ENCODE data around the gene STK10.

STK10 gene

DNA sequence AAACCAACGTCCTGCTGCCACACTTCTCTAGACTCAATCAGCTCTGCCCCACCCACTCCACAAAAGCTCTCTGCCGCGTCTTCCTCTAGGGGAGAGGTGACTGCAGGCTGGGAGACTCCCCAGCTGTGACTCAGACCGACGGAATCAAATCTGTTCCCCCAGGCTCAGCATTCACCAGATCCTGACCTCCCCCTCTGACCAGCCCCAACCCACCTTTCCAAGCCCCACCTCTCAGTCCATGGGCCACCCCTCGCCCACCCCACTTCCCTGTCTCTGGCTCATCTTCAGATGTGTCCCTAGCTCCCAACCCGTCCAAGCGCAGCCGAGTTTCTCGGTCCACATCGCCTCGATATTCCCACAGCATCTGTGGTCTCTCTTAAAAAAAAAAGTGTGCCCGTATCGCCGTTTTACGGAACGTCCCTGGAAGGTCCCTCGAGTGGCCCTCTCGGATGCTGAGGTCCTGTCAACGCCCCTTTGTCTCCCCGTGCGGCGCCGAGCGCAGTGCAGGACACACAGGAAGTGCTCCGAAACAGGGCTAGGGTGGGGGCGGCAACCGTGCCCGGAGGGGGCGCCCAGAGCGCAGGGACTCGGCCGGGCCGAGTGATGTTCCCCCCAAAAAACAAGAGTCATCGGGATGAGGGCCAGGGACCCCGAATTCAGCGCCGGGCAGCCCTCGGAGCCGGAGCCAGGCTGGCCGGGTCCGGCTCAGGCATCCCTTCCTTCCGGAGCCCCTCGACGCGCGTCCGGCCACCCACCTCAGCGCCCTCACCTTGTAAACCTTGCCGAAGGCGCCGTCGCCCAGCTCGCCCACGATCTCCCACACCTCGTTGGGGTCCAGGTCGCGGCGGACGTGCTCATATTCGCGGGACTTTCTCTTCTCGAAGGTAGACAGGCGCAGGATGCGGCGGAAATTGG lies 649 bp downstream of the STK10 start:
- Histone ChIP-seq H3K27me3 (ENCODE audit: insufficient read depth, low read depth) (no peaks in the 10 kb centered on the region), H3K36me3 (ENCODE audit: insufficient read depth) (no peaks in the 10 kb centered on the region), H3K79me2 (ENCODE audit: insufficient read depth, low read depth) (peaks cover 12% of the 10 kb centered on the region; the same call in 1 of the 2 replicates), H4K20me1 (ENCODE audit: insufficient read depth) (no peaks in the 10 kb centered on the region), H3K9ac (peak overlapping the region; percentile 22; the same call in 1 of the 2 replicates), H2AFZ (ENCODE audit: low read depth) (peak overlapping the region; percentile 71), H3K4me3 (IDR thresholded peaks at IDR 0.05; ENCODE audit: insufficient read depth, low read depth, low read length) (no peak overlapping the region), H3K4me1 (ENCODE audit: low read depth, poor library complexity, severe bottlenecking) (peaks cover 14% of the 10 kb centered on the region), H3K4me2 (peak overlapping the region; percentile 86), H3K27ac (no peak overlapping the region)
- TF ChIP-seq, protein P1, sequence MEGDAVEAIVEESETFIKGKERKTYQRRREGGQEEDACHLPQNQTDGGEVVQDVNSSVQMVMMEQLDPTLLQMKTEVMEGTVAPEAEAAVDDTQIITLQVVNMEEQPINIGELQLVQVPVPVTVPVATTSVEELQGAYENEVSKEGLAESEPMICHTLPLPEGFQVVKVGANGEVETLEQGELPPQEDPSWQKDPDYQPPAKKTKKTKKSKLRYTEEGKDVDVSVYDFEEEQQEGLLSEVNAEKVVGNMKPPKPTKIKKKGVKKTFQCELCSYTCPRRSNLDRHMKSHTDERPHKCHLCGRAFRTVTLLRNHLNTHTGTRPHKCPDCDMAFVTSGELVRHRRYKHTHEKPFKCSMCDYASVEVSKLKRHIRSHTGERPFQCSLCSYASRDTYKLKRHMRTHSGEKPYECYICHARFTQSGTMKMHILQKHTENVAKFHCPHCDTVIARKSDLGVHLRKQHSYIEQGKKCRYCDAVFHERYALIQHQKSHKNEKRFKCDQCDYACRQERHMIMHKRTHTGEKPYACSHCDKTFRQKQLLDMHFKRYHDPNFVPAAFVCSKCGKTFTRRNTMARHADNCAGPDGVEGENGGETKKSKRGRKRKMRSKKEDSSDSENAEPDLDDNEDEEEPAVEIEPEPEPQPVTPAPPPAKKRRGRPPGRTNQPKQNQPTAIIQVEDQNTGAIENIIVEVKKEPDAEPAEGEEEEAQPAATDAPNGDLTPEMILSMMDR (conservative IDR thresholded peaks at IDR 0.05; ENCODE audit: low read depth, low read length) = no peak

DNA sequence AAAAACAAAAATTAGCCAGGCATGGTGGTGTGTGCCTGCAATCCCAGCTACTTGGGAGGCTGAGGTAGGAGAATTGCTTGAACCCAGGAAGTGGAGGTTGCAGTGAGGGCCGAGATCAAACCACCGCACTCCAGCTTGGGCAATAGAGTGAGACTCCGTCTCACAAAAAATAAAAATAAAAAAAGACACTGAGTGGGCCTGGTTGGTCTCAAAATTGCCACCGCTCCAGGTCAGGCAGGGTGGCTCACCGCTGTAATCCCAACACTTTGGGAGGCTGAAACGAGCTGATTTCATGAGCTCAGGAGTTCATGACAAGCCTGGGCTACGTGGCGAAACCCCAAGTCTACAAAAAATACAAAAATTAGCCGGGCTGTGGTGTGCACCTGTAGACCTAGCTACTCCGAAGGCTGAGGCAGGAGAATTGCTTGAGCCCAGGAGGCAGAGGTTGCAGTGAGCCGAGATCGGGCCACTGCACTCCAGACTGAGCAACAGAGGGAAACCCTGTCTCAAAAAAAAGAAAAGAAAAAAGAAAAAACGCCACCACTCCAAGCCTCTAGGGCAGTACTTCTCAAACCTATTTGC lies 1.8 kb downstream of the STK10 start:
- peak overlapping the region; percentile 86 for H3K4me2 ChIP-seq
- no peak overlapping the region for H2AFZ ChIP-seq (ENCODE audit: low read depth)
- H3K27me3 ChIP-seq (ENCODE audit: insufficient read depth, low read depth) = no peaks in the 10 kb centered on the region
- TF ChIP-seq, protein P1 (conservative IDR thresholded peaks at IDR 0.05; ENCODE audit: low read depth, low read length) = no peak
- peaks cover 15% of the 10 kb centered on the region for H3K4me1 ChIP-seq (ENCODE audit: low read depth, poor library complexity, severe bottlenecking)
- H4K20me1 ChIP-seq (ENCODE audit: insufficient read depth) = no peaks in the 10 kb centered on the region
- no peak overlapping the region for H3K27ac ChIP-seq
- peaks cover 12% of the 10 kb centered on the region; the same call in 1 of the 2 replicates for H3K79me2 ChIP-seq (ENCODE audit: insufficient read depth, low read depth)
- no peaks in the 10 kb centered on the region for H3K36me3 ChIP-seq (ENCODE audit: insufficient read depth)
- no peak overlapping the region for H3K4me3 ChIP-seq (IDR thresholded peaks at IDR 0.05; ENCODE audit: insufficient read depth, low read depth, low read length)
- H3K9ac ChIP-seq = no peak overlapping the region

DNA sequence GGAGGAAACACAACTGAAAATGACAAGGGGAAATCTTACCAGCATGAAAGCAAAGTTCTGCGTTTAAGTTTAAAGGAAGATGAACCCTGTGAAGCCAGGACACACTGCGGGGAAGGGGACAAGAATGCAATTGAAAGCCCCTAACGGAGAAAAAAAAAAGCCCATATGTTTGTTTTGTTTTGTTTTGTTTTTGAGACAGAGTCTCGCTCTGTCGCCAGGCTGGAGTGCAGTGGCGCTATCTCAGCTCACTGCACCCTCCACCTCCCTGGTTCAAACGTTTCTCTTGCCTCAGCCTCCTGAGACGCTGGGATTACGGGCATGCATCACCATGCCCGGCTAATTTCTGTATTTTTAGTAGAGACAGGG lies 2.9 kb downstream of the STK10 start:
- Histone ChIP-seq H3K79me2 (ENCODE audit: insufficient read depth, low read depth) (peaks cover 12% of the 10 kb centered on the region; the same call in 1 of the 2 replicates), H3K27me3 (ENCODE audit: insufficient read depth, low read depth) (no peaks in the 10 kb centered on the region), H3K27ac (no peak overlapping the region), H3K4me1 (ENCODE audit: low read depth, poor library complexity, severe bottlenecking) (peaks cover 26% of the 10 kb centered on the region), H3K36me3 (ENCODE audit: insufficient read depth) (no peaks in the 10 kb centered on the region), H3K4me2 (no peak overlapping the region), H3K4me3 (IDR thresholded peaks at IDR 0.05; ENCODE audit: insufficient read depth, low read depth, low read length) (no peak overlapping the region), H2AFZ (ENCODE audit: low read depth) (no peak overlapping the region), H4K20me1 (ENCODE audit: insufficient read depth) (no peaks in the 10 kb centered on the region), H3K9ac (no peak overlapping the region)
- TF ChIP-seq, protein P1 (conservative IDR thresholded peaks at IDR 0.05; ENCODE audit: low read depth, low read length) = no peak

DNA sequence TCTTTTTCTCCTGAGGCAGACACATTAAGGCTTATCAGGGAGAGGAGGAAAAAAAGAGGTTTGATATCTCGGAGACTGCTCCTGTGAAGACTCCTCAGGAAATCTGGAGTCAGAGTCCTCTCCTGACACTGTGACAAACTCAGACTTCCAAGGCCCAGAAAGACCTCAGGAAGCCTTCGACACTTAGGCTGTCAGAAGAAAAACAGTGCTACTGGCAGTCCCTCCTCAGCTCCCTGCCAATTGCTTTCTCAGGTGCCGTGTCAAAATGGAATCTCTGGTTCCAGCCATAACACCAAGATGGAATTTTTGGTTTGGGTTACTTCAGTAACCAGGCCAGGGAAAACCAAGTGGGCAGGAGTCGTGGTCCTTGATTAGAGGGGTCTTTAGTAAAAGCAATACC lies 4.1 kb downstream of the STK10 start:
- no peak overlapping the region for H3K4me3 ChIP-seq (IDR thresholded peaks at IDR 0.05; ENCODE audit: insufficient read depth, low read depth, low read length)
- H3K9ac ChIP-seq = no peak overlapping the region
- H3K79me2 ChIP-seq (ENCODE audit: insufficient read depth, low read depth) = peaks cover 12% of the 10 kb centered on the region; the same call in 1 of the 2 replicates
- H3K27me3 ChIP-seq (ENCODE audit: insufficient read depth, low read depth) = no peaks in the 10 kb centered on the region
- no peaks in the 10 kb centered on the region for H4K20me1 ChIP-seq (ENCODE audit: insufficient read depth)
- TF ChIP-seq, protein P1 (conservative IDR thresholded peaks at IDR 0.05; ENCODE audit: low read depth, low read length) = no peak
- no peaks in the 10 kb centered on the region for H3K36me3 ChIP-seq (ENCODE audit: insufficient read depth)
- H3K27ac ChIP-seq = no peak overlapping the region
- no peak overlapping the region for H3K4me2 ChIP-seq
- H3K4me1 ChIP-seq (ENCODE audit: low read depth, poor library complexity, severe bottlenecking) = peaks cover 38% of the 10 kb centered on the region
- no peak overlapping the region for H2AFZ ChIP-seq (ENCODE audit: low read depth)

All from KMS-11 (cell line).